Stimulated activated naive CD8-positive, alpha-beta T cell treated with anti-CD3 and anti-CD28 coated beads, Interleukin-15, Interleukin-2, amounts not matched to agents 100 U/mL and 50 U/mL, for 24 hours (primary cell): ENCODE measurements around the gene SMIM43.
"Not testable (repeated sequence)": the region's sequence is repeated elsewhere in the genome, so short reads cannot be mapped to it uniquely, and the experiment has no call there.

ENCODE experiments used
- ATAC-seq: fragments of 150-1000 bp; cut with Tn5 transposase; one replicate; pipeline ENCODE4 v1.10.0; 2021
- DNase-seq: peaks from one replicate; pipeline ENCODE4 v3.0.0; 2021

The SMIM43 gene

DNA sequence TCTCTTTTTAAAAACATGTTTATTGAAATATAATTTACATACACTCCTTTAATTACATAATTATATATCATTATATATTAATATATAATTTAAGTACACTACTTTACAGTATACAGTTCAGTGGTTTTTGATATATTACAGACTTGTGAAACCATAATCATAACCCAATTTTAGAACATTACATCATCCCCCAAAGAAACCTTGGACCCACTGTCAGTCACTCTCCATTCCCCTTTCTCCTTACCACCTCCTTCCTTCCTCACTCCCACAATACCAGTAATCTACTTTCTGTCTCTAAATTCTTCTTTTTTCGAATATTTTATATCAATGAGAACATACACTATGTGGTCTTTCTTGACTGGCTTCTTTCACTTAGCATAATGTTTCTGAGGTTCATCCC, 18.2 kb upstream of the SMIM43 start:
- DNase-seq, result no peak
- ATAC-seq, result no peak

DNA sequence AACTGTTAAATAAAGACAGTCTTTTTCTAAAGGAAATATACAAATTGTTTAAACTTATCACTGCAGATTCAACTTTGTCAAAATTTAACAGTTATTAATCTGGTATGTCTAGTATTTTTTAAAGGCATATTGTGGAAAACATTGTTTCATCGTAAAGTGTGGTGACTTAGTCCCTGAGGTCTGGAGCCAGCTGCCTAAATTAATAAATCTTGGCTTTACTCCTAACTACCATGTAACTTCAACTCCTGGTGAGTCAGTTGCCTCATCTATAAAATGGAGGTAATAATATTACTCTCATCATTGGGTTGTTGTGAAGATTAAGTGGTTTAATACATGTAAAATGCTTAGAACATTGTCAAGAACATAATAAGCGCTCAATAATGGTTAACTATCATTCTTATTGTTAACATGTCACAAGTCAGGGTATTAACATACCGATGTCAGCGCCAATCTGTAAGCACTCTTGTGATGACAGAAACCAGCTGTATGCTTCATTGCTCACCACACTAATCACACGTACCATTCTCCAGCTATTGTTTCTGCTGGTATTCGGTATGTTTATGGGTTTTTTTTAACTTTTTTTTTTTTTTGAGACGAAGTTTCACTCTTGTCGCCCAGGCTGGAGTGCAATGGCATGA, 14.1 kb upstream of the SMIM43 start:
- DNase-seq (no peak), ATAC-seq (no peak)

DNA sequence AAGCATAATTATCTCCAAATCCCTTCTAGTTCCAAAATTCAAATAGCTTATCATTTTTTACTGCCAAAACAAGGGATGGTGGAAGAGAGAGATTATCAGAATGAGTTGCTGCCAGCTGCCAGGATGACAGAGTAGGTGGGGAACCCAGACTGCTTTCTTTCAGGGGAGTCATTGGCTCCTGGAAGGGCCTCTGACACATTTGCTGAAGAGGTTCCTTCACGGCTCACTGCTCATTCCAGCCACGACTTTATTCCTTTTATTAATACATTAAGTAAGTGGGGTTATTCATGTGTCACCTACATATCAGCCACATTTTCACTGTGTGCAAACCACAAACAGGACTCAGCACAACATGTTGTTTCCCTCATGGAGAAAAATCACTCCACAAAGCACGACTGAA, 12.7 kb upstream of the SMIM43 start:
- DNase-seq (no peak), ATAC-seq (no peak)

DNA sequence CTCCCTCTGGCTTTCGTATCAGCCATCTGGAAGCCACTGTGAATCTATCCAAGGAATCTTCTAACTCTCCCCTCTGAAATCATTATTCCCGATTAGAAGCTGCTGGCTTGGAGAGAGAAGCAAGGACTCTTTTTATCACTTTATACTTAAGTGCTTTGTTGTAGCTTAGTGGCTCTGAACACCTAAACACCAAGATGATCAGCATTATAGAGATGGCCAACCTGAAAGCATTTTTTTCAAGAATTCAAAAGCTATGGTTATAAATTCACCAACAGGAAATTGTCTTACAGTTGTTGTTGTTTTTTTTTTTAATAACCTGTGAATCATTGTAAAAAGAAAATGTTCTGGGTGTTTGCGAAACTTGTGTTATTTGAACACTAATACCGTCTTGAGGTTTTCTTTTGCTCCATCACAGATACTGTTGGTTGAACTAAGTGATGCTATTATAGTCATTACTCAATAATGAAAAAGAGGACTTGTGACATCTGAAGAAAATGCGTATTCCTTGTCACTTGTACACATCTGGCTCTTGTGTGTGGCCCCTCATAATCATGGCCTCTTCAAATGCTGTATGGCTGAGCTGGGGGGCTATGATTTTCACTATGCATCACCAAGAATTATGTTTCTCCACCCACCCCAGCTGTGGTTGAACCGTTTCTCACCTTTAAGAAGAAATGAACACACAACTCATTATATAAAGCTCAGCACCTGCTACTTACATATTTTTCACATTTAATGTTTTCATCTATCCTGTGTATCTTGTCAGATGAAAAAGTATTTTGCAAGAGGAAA, 11.8 kb upstream of the SMIM43 start:
- no peak for ATAC-seq
- no peak for DNase-seq

DNA sequence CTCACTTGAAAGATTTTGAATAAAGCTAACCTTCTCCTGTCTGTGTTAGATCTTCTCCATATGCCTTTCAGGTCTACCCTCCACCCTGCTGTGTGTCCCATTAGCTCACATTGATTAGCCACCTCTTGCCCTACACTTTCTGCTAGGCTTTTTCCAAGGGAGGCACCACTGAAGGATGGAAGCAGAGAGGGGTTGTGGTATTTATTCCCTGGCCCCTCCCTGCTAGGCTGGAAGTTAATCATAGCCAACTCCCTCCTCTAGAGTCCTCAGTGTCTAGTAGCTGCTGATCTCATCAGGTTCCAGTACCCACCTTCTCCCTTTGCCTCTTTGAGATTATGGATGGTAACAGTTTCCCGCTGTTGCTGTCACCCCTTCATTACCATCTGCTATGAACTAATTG, 8.9 kb upstream of the SMIM43 start:
- DNase-seq (no peak), ATAC-seq (no peak)

DNA sequence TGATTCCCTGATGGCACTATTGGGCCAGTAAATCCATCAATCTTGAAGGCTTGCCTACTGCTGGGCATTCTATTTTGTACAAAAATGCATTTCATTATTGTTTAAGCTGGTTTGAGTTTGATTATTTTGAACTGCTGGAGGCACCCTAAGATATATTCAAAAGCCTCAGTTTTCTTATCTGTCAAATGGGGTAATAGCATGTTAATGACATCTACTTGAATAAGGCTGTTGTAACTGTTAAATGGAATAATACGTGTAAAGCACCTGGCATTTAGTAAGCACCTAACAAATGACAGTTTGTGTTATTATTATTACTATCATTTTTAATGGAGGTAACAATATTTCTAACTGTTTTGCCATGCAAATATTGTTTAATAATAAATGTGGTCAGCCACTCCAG, 6.9 kb upstream of the SMIM43 start:
- ATAC-seq (no peak), DNase-seq (no peak)

DNA sequence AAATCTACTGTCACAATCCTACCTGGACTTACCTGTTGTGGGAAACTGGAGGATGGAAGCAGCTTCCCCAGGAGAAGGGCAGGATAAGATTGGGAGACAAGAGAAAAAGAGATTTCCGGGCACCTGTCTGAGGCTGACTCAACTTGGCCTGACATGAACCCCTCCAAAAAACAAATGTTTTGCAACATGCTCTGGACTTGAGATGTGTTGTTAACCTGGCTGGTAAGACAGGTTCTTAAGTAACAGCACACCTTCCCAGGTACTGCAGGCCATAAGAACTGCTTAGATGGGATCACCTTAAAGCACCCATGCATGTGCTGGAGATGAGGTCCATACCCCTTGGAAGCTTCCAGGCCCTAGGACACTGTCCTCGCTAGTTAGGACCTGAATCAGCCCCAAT, 4.4 kb upstream of the SMIM43 start:
- DNase-seq, result no peak
- no peak for ATAC-seq

DNA sequence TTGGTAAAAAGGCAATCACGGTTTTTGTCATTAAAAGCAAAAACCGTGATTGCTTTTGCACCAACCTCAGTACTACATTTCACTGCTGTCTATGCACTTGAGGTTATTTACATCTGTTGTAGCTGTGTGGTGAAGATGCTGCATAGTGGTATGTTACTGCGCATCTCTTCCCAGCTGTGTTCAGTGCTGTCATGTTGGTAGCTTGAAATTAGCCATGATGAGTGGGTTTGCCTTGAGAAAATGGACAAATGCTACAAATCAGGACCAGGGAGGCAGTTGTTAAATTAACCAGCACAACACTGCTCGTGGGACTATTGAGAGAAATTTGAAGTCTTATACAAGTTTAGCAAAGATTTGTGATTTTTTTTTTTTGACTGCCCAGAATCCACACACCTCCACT, 2.2 kb upstream of the SMIM43 start:
- DNase-seq (no peak), ATAC-seq (no peak)

DNA sequence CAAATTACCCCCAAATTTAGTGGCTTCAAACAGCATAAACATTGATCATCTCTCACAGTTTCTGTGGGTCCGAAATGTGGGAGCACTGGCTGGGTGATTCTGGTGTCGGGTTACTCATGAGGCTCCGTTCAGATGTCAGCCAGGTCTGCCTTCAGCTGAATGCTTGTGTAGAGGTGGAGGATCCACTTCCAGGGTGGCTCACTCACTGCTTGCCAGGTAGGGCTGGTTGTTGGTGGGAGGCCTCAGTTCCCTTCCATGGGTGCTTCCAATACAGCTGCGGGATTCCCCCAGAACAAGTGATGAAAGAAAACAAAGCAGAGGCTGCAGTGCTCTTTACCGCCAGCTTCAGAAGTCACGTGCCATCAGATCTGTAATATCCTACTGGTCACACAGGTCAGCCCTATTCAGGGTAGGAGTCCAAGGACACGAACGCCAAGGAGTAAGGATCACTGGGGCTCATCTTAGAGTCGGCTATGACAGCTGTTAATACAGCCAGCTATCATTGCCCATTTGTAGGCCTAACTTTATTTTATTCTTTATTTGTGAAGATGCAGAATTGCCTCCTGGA, 1.1 kb upstream of the SMIM43 start:
- ATAC-seq (no peak), DNase-seq (no peak)

DNA sequence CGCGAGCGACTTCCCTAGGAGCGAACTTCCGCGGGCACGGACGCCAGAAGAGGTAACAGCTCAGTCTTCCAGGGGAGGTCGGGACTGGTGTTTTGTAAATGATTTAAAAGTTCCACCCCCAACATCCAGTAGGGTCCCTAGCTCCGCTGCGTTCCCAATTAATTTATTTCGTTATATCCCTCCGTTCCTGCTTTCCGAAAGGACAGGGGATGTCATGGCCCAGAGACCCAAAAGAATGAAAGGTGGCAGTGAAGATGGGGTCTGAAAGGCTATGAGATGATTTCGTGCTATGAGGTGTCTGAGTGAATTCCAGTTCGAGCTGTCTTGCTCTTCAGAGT, 373 bp upstream of the SMIM43 start:
- no peak for ATAC-seq
- DNase-seq, result no peak

DNA sequence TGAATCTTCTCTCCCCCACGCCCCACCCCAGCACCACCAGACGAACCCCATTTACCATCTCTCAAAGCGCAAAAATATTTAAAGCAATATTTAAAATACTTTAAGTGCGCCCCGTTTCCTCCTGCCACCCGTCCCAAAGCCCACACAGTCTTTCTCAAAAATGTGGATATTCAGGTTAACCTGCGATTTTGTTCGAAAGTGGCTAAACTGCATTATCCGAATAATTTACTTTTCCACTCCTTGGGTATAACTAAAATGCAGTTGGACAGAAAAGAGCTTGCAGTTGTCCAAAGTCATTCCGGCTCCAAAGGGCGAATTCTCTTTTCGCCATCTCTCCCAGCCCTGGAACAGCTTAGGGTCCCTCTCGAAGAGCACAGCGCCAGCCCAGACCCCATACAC, 662 bp downstream of the SMIM43 start:
- no peak for ATAC-seq
- no peak for DNase-seq

DNA sequence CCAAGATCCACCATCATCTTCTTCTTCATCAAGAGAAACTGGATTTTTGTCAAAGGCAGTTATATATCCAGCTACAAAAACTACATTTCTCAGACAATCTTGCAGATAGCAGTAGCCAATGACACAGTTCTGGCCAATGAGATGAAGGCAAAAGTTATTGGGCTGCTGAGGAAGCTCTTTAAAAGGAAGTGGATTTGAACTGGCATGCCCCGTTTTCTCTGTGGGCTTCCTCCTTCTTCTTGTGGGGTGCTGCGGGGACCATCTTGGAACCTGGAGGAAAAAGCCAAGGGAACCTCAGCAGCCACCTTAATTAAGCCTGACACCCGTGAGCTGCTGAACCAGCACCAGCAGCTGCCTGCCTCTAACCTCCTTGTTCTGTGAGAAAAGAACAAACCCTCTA, 4.8 kb downstream of the SMIM43 start:
- ATAC-seq, result no peak
- DNase-seq, result no peak

DNA sequence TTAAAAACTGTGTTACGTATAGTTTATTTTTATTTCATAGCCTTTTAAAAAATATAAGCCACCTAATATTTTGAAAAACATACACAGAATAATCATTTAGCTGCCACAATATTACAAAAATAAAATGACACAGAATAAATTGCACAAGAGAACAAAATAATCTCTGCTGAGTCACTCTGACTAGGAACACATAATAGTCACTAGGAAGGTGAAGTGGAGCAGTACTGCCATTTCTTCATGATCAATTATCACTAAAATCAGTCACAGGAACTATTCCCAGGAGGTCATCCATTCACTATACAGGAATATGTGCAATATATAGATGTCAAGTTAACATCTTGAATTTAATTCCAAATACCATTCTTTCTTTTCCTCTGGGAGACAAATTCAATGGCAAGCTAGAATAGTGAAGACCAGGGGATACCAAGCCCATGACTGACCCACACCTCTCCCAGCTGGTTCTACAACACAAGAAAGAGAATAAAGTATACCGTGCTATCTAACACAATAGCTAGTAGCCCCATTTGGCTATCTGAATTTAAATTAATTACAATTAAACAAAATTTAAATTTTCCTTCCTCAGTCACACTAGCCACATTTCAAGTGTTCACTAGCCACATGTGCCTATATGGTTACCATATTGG, 5.9 kb downstream of the SMIM43 start:
- DNase-seq, result no peak

DNA sequence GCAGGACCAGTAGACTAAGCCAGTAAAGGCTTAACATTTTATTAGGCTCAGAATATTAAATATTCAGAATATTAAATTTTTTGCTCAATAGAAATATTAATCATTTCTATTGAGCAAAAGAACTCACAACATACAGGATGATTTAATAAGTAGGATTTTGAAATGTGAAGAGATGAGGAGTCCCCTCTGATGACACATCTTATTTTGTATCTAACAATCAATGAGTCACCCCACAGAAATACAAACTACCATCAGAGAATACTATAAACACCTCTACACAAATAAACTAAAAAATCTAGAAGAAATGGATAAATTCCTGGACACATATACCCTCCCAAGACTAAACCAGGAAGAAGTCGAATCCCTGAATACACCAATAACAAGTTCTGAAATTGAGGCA, 12.8 kb downstream of the SMIM43 start:
- not testable (repeated sequence) for DNase-seq

More for the DNA sequence above, 5.9 kb downstream of the SMIM43 start:
- ATAC-seq, result no peak

DNA sequence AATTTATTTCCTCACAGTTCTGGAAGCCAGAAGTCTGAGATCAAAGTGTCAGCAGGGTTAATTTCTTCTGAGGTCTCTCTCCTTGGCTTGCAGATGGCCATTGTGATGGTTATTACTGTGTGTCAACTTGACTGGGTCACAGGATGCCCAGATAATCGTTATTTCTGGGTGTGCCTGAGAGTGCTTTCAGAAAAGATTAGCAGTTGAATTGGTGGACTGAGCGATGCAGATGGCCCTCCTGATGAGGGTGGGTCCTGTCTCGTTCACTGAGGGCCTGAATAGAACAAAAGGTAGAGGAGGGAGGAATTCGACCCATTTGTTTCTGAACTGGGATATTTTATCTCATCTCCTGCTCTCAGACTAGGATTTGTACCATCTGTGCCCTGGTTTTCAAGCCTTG, 15.7 kb downstream of the SMIM43 start:
- DNase-seq (no peak), ATAC-seq (no peak)

More for the DNA sequence above, 12.8 kb downstream of the SMIM43 start:
- ATAC-seq, result not testable (repeated sequence)

DNA sequence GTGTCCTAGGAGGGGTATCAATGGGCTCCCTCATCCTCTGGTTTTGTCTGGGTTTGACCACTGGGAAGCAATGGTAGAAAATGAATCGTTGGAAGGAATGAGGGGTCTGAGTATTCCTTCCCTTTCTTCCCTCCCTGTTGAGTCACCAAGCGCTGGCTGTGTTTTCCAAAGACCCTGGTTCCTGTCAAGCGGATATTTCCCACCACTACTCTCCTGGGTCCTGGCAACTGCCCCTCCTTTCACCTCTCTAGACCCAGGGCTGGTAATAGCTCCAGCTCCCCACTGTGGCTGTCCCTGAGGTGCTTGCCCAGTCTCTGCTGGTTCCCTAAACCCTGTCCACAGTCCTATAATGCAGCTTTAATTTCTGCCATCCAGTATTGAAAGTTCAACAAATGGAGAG, 22.2 kb downstream of the SMIM43 start:
- no peak for DNase-seq
- ATAC-seq, result no peak

DNA sequence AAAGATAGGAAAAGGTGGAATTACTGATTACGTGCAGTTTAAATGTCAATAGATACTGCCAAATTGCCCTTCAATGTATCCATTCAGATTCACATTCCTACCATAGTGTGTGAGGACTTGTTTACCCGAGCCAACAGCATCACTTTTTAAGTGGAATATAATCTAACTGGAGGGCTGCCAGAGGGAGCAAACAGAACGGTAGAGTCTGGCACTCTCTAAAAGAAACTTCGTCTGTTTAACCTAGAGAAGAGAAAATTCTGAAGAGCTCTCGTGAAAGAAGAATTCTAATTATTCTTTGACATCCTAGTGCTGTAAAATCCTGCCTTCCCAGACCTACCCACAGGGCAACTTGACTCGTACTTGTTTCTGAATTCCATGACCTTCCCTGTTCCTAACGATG, 23.2 kb downstream of the SMIM43 start:
- DNase-seq (no peak), ATAC-seq (no peak)

DNA sequence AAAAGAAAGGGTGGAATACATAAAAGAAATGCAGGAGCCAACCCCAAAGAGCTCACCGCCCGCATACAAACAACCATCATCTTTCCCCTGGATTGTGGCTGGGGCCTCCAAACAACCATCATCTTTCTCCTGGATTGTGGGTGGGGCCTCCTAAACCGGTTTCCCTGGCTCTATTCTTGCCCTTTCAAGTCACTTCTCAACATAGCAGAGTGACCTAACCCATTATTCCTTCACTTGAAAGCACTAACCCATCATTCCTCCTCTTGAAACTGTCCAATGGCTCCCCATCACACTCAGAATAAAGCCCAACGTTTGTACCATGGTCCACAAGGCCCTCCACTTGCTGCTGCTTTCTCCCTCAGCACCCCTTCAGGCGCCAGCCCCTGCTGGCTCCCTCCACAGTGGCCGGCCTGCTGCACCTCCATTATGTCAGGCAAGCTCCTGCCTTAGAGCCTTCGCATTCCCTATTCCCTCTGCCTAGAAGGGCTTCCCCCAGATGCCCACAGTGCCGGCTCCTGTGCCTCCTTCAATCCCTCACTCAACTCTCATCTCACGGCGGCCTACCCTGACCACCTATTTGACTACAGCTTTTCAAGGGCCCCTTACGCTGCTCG, 24.1 kb downstream of the SMIM43 start:
- DNase-seq, result no peak
- ATAC-seq, result no peak

DNA sequence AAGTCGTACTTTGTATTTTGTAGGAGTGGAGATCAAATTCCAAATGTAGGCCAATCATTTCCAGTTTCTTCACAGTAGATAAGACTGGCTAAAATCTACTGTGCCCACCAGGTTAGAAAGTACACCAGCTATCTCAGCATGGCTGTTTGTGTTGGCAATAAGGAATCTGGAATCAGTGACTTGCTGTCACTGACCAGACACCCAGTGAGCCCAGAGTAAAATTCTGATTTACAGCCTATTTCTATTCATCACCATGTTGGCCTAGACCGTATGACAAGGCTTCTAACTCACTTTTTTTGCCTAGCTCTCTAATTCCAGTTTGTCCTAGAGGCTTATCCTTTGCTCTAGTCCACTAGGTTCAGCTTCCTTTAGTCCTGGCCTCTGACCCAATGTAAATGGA, 25.4 kb downstream of the SMIM43 start:
- DNase-seq (no peak), ATAC-seq (no peak)

DNA sequence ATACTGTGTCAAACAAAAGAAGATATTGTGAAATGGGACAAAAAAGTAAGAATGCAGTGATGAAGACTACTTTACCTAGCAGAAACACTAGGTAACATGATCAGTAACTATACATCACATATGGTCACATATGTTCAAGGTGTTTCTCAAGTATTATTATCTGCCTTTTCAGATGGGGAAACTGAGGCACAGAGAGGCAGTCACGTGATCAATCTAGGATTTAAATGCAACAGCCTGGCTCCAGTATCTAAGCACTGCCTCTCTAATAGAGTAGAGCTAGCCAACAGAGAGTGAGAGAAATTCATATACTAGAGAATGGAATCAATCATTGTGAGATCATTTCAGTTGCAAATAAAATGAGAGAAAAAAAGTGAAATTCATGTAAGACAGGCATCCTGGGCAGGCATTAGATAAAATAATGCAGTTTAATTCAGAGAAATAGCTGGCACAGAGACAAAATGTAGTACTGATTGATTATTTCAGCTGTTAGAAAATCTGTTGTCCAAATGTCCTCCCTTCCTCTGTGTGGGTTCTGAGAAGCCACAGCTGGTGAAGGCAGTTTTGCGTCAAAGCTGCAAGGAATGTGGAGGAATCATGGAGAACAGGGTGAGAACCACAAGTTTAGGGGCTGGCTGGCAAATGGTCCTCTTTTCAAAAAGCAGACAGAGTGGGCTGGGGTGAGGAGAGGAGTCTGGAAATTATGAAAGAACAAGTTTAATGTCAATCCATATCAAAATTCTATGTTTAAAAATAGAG, 26.0 kb downstream of the SMIM43 start:
- ATAC-seq (no peak), DNase-seq (no peak)

DNA sequence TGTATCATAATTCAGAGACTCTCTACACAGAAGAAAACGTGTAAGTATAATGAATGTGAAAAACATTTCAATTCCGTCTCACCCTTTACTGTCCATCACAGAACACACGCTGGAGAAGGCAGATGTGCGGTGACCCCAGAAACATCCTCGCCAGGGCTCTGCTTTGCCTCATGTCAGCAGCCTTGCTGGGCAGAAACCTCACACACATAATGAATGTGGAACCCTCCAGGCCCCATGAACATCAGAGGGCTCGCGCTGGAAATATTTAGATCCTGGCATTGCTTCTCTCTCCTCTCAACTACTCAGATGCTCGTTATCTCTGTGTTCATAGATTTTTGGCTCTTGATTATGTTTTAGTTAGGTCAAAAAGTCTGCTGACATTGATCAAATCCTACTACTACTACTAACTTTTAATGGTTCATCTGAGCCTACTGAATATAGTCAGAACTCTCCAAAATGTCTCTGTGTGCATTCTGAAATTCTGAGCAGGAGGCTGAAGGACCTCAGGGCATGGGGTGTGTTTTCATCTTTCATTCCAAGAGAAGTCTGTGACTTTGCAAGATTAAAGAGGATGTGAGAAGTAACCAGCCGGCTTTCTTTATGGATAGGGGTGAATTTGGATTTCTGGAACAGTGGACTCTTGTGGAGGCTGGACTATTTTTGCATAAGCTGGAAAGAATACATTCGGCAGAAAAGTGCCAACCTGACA, 27.0 kb downstream of the SMIM43 start:
- no peak for DNase-seq

More for the DNA sequence above, 27.0 kb downstream of the SMIM43 start:
- ATAC-seq, result no peak
